ENCODE data around the gene PRIMA1.

- no peak for TF ChIP-seq NFE2L1 (tag; IDR thresholded peaks at IDR 0.05; ENCODE audit: borderline replicate concordance, low read depth)
- TF ChIP-seq PRPF4 (IDR thresholded peaks at IDR 0.05; ENCODE audit: insufficient read depth, low read depth, low read length, poor library complexity, severe bottlenecking) = no peak
- no peak for TF ChIP-seq SRSF7 (optimal IDR thresholded peaks at IDR 0.05; ENCODE audit: low read depth, low read length)
- no peak for TF ChIP-seq ZZZ3 (IDR thresholded peaks at IDR 0.05)
- no peak for TF ChIP-seq TRIM28 (IDR thresholded peaks at IDR 0.05)
- TF ChIP-seq POLR2A (conservative IDR thresholded peaks at IDR 0.05) = no peak
- no peak for TF ChIP-seq SP1 (CRISPR knock-in tag; IDR thresholded peaks at IDR 0.05)
- TF ChIP-seq CTCF (IDR thresholded peaks at IDR 0.05 in 2 of 3, conservative IDR thresholded peaks at IDR 0.05 in 1 of 3; ENCODE audit: insufficient read depth in 2 of 3, low read depth in 1 of 3, low read length in 3 of 3) = no peak
- no peak for TF ChIP-seq CHD1 (IDR thresholded peaks at IDR 0.05; ENCODE audit: low read length)
- no peak for TF ChIP-seq POLR2AphosphoS2 (IDR thresholded peaks at IDR 0.05; ENCODE audit: low read length)
Observed at GRCh38 chr14:93759719-93760307, 28.5 kb downstream of the PRIMA1 start.
